Amniotic stem cell (primary cell): Measurements from ENCODE around the gene STH.
"Not testable (repeated sequence)": the region's sequence is repeated elsewhere in the genome, so short reads cannot be mapped to it uniquely, and the experiment has no call there.

Experiments
- DNase-seq: peaks from one replicate; lab custom pipeline; 2025; lab: John Stamatoyannopoulos, UW

Gene STH, protein sequence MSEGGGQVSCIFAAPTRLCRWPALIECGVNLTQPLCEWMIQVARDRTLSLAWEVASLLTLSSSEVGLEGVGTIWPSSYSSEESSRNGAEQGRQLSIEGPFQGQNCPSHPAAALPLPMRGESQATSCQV

DNA sequence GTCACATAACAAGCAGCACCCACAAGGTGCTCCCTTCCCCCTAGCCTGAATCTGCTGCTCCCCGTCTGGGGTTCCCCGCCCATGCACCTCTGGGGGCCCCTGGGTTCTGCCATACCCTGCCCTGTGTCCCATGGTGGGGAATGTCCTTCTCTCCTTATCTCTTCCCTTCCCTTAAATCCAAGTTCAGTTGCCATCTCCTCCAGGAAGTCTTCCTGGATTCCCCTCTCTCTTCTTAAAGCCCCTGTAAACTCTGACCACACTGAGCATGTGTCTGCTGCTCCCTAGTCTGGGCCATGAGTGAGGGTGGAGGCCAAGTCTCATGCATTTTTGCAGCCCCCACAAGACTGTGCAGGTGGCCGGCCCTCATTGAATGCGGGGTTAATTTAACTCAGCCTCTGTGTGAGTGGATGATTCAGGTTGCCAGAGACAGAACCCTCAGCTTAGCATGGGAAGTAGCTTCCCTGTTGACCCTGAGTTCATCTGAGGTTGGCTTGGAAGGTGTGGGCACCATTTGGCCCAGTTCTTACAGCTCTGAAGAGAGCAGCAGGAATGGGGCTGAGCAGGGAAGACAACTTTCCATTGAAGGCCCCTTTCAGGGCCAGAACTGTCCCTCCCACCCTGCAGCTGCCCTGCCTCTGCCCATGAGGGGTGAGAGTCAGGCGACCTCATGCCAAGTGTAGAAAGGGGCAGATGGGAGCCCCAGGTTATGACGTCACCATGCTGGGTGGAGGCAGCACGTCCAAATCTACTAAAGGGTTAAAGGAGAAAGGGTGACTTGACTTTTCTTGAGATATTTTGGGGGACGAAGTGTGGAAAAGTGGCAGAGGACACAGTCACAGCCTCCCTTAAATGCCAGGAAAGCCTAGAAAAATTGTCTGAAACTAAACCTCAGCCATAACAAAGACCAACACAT is at the start of gene STH:
TSS of gene STH (plus strand) at position 264 of the 913 bp plus-strand sequence. CDS start at position 294, 30 bp downstream.
- no peak for DNase-seq

DNA sequence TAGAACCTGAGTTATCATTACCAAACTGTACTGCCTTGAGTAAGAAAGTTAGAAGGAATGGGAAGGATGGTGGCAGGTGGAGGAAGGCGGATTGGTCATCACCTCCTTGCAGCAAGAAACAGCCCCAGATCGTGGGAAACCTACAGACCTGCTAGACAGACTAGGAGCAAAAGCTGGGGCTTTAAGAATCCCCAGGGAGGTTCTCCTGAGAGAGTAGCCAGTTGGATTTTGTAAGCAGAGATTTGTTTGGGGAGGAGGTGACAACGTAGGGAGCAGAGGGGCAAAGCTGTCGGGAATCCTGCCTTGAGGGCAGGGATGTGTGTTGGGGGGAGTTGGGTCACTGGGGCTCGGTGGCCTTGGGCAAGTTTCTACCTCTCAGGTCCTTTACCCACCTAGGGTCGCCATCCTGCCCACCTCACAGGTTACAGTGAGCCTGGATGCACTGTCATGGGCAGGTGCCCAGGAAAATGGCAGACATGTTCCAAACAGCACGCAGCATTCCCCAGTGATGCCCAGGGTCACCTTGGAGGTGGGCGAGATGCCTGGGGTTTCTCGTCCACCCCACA is 49.2 kb upstream of the STH start:
- DNase-seq = no peak

DNA sequence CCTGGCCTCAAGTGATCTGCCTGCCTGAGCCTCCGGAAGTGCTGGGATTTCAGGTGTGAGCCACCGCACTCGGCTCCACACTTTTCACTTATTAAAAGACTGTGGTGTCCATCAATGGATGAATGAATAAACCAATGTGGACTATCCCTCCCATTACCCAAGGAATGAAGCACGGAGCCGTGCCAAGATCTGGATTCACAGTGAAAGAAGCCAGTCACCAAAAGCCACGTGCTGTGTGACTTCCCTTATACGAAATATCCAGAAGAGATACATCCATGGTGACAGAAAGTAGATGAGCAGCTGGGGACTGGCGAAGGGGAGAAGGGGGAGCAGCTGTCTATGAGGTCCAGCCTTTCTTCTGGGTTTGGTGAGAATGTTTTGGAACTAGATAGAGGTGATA is 48.2 kb upstream of the STH start:
- no peak for DNase-seq

DNA sequence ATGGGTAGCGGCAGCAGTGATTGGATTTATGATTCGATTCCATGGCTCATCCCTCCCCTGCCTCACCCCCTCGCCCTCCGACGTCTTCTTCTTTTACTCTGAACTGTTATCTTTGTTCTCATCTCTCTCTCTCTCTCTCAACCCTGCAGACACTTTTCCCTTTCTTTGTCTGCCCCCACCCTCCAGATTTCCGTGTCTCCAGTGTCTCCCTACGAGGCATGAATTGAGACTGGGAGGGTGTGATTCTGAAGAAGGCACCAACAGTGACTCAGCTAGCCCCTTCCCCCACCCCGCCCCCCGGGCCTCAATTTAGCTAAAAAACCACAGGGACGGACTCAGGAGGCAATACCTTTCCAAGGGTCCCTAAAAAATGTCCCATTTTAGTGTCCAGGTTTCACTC is 47.6 kb upstream of the STH start:
- DNase-seq = no peak

DNA sequence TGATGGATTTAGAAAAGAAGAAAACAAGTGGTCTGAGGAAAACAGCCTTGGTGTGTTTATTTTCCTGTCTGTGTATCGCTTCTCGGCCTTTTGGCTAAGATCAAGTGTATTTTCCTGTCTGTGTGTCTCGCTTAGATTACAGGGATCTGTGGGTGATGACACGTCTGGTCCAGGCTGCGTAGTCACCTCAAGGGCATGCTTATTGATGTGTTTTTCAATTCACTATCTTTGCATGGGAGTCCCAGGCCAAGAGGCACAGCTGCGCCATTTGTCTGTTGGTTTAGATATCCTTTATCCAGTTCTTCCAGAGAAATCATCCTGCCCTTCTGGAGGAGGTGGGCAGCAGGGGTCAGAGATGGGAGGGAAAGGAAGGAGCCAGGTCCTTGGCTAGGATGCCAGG is 47.1 kb upstream of the STH start:
- DNase-seq = no peak

DNA sequence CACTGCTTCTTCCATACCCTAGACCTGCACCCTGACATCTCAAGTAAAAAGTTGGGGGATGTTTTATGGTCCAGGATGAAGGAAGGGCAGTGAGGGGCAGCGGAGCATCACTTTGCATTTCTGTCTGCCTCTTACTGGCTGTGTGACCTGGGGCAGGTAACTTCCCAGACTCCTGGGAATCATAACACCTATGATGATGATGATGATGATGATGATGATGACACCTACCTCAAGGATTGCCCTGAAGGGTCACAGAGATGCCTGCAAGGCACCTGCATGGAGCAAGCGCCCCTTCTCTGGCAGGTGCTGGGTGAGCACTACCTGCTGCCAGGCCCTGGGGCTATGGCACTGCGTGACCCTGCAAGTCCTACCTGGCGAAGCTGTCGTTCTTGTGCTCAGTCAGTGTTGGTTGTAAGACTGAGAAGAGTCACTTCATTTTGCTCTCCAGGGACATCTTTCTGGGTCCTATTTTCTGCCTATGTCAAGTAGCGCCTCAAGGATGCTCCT is 46.2 kb upstream of the STH start:
- DNase-seq = no peak

DNA sequence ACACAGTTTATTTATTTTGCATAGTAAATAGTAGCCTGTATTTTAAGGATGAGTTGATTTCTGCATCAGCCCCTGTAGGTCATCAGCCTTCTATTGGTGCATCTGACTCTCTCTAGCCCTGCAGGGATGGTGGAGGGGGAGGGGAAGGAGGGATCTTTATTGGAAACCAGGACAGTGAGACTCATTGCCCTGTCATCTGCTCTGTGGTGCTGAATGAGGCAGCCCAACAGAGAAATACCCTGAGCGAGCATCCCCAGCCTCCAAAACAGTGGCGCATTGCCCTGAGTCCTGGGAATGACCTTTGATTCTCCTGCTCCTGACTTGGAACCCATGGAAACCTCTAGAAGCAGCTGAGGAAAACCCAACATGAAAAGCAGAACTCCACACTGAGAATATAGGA is 45.5 kb upstream of the STH start:
- no peak for DNase-seq

DNA sequence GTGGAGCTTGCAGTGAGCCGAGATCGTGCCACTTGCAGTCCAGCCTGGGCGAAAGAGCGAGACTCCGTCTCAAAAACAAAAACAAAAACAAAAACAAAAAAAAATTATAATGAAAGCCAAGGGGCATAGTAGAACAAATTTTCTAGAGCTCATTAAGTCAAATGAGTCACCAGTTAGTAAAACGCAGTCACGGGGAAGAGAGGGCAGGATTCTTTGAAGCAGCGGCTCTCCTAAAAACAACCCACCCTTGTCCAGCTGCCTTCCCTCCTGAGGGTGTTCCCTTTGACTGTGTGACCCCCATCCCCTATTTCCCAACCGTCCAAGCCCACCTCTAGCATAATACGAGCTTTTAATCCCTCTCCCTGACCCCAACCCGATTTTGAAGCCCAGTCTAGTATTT is 44.1 kb upstream of the STH start:
- no peak for DNase-seq

DNA sequence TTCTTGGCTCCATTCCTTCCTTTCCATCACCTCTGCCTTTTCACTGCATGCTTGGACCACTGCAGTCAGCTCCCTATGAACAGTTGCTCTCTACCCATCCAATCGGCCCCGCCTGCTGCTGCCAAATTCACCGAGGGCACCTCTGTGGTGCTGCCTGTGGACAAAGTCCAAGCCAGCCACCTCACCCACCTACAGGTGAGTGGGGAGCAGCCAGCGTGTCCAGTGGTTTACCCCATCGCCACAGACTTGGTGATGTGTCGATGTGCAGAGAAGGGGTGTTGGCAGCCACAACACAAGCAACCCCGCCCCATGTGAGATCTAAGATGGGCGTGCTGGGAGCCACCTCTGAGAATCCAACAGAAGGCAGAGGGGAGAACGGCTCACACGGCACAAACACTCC is 43.7 kb upstream of the STH start:
- DNase-seq = no peak

DNA sequence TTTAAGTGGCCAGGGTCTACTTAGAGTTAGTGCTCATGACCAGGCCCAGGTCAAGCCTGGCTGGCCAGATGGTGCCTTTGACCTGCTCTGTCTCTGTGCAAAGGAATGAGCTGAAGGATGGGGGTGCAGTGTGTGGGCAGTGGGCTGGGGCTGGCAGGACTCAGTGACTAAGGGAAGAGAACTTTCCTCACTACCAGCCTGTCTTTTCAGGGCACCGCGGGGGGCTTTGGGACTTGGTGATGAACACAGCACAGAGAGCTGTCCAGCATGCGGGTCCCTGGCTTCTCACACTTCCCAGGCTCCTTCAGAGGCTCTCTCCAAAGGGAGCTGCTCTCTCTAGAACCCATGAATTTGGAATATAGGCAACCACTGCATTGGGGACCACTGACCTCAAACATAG is 43.0 kb upstream of the STH start:
- no peak for DNase-seq

DNA sequence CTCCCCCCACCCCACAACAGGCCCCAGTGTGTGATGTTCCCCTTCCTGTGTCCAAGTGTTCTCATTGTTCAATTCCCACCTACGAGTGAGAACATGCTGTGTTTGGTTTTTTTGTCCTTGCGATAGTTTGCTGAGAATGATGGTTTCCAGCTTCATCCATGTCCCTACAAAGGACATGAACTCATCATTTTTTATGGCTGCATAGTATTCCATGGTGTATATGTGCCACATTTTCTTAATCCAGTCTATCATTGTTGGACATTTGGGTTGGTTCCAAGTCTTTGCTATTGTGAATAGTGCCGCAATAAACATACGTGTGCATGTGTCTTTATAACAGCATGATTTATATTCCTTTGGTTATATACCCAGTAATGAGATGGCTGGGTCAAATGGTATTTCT is 42.3 kb upstream of the STH start:
- DNase-seq = not testable (repeated sequence)

DNA sequence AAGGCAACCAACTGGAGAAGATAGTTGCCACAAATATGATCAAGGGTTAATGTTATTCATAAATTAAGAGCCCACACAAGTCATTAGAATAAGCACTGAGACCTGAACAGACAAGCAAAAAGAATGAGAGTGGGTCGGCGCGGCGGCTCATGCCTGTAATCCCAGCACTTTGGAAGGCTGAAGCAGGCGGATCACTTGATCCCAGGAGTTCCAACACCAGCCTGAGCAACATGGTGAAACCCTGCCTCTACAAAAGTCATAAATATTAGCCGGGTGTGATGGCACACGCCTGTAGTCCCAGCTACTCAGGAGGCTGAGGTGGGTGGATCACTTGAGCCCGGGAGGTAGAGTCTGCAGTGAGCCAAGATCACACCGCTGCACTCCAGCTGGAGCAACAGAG is 40.7 kb upstream of the STH start:
- DNase-seq = no peak

DNA sequence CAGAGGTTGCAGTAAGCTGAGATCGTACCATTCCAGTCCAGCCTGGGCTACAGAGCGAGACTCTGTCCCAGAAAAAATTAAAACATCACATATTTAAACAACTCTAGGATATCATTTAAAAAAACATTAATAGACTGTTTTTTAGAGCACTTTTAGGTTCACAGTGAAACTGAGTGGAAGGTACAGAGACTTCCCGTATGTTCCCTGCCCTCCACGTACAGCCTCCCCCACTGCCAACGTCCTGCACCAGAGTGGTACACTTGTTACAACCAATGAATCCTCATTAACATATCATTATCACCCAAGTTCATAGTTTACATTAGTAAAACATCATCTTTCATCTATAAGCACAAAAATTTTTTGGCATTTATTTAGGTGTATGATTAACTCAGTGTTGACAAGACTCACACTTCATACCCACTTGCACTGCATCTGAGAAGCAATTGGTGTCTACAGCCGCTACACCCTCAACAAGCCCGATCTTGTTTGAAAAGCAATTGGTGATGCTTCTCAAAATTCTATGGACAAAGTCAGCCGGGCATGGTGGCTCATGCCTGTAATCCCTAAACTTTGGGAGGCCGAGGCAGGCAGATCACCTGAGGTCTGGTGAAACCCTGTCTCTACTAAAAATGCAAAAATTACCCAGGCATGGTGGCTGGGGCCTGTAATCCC is 39.9 kb upstream of the STH start:
- DNase-seq = no peak

DNA sequence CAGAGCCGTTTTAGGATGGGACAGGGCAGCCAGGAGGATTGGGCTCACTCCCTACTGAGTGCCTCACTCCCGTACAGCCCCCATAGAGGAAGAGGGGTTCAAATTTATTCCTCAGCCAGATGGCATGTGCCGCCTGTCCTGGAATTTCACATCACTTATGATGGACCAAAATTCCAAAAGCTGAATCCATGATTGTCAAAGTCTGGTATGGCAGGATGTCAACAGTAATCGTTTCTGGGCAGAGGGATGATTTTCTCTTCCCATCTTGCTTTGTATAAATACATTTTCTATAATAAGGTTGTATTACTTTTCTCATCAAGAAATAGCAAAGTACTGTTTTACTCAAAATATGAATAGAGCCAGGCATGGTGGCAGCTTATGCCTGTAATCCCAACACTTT is 38.7 kb upstream of the STH start:
- no peak for DNase-seq

DNA sequence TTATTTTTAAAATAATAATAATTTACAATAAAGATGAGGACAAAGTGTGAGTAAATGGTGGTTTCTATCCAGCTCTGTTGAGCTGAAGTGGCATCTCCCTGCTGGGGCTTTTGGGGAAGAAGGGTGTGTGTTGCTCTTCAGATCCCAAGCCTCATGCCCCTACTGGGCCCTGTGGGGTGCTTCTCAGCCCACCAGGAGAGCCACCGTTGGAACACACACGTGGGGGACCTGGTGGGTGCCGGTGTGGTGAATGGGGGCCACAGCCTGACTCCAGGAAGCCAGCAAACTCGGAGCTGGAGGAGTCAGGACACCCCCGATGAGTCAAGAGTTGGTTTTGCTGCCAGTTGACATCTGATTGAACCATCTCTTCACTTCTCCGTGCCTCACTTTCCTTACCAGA is 37.8 kb upstream of the STH start:
- DNase-seq = no peak

DNA sequence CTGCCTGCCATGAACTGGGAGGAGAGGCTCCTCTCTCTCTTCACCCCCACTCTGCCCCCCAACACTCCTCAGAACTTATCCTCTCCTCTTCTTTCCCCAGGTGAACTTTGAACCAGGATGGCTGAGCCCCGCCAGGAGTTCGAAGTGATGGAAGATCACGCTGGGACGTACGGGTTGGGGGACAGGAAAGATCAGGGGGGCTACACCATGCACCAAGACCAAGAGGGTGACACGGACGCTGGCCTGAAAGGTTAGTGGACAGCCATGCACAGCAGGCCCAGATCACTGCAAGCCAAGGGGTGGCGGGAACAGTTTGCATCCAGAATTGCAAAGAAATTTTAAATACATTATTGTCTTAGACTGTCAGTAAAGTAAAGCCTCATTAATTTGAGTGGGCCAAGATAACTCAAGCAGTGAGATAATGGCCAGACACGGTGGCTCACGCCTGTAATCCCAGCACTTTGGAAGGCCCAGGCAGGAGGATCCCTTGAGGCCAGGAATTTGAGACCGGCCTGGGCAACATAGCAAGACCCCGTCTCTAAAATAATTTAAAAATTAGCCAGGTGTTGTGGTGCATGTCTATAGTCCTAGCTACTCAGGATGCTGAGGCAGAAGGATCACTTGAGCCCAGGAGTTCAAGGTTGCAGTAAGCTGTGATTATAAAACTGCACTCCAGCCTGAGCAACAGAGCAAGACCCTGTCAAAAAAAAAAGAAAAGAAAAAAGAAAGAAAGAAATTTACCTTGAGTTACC is 36.7 kb upstream of the STH start:
- no peak for DNase-seq

DNA sequence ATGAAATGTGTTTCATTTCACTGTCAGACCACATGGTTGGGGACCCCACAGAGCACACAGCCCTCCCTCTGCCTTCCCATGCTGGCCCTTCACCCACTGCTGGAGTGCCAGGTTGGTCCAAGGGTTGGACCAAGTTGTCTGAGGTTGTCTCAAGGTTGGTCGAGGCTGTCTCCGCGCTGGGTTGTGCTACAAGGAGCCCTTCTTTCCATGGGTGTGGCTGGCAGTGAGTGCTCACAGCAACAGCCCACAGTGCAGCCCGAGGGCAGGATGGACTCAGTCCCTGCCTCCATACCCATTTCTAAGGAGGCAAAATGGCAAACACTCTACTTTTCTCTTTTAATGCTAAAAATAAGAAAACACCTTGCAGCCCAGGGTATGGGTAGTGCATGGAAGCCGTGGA is 35.8 kb upstream of the STH start:
- DNase-seq = no peak

DNA sequence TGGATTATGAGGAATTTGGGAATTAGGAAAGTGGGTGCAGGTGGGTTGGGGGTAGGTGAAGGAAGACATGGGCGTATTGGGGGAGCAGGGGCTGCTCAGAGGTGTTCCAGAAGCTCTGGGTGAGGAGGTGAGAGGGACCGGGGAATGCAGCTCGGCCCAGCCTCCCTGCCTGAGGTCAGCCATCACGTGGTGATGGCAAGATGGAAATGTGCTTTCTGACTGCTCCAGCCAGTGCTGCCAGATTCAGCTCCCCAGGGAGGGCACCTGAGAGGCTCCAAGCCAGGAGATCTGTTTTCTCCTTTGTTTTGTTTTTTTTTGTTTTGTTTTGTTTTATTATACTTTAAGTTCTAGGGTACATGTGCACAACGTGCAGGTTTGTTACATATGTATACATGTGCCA is 35.2 kb upstream of the STH start:
- DNase-seq = no peak

DNA sequence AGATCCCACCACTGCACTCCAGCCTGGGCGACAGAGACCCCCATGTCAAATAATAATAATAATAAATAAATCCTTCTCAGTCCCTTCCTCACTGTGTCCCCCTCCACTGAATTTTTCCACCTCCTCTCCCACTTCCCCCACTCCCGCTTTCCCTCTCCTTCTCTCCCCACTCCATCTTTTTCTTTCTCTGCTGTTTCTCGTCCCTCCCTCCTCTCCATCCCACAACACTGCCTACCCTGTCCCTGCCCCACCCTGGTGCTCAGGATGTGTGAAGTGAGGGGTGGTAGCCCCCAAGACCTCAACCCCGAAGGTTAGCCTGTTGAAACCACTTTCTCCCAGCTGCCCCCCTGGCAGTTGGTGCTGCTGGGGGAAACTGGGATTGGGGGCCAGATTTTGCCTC is 34.4 kb upstream of the STH start:
- no peak for DNase-seq

DNA sequence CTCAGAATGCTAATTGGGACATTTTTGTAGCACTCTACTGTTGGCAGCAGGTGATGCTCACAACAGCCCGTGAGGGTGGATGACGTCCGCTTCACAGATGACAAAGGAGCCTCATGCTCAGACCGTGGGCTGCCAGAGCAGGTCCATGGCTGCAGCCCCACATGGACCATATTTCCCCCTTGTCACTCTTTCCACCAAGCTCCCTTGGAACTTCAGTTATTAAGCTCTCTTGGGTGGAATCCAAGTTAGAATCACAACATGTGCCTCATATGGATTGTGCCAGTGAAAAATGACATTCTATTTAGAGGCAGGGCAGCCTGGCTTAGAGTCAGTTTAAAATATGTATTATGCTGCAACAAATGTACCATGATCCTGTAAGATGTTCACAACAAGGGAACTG is 33.2 kb upstream of the STH start:
- no peak for DNase-seq

DNA sequence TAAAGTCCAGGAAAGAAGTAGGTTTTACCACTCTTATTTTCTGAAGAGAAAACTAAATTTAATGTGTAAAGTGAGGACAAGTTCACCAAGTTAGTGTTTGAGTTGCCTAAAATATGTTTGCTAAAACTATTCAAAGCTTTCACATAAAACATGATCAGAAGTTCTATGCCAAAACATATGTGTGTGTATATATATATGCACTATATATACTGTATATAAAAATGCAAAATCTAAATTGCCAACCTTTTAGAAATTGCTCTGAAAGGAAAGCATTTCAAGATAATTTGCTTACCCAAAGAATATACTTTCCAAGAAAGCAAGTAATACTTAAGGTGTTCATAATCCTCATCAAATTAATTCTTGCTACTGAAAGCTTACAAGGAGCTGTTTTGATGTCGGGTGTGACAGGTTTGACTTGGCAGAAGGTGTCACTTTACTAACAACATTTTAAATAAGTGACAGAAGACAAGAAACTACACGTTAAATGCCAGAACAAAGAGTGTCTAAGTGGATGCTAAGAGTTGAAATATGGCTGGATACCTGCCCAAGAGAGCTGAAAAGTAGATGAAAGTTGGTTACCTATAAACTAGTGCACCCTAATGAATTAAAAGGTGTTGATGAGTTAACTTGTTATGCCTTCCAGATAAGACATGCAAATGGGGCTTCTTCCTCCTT is 32.3 kb upstream of the STH start:
- no peak for DNase-seq

DNA sequence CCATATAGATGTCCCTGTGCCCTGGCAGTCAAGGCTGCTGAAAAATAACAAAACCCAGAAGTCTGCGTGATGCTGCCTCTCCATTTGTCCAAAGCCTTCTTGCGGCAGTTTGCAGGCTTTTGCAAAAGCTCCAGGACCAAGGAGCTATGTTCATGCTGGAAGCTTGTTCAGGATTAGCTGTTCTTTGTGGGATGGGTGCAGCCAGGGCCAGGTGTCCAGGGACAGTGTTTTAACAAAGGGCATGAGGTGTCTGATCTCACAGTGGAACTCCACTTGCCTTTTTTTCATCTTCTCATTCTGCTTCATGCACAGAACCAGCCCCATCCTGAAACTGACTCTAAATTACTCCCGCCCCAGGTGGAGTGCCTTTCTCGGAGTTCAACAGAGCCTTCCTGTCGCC is 31.7 kb upstream of the STH start:
- DNase-seq = no peak
